Activated CD4-positive, alpha-beta T cell treated with anti-CD3 and anti-CD28 coated beads, Interleukin-2, amount 50 U/mL, for 1 hour (primary cell): ENCODE measurements around the gene HUS1.
"Not testable (repeated sequence)": the region's sequence is repeated elsewhere in the genome, so short reads cannot be mapped to it uniquely, and the experiment has no call there.

Source experiments
- DNase-seq: peaks from one replicate; pipeline ENCODE4 v3.0.0-alpha.2; 2020

The HUS1 gene

GRCh38 chr7:47979145-47979831 is at the start of gene HUS1:
TSS of gene HUS1 (minus strand) at chr7:47979615. CDS start at chr7:47979519, 96 bp downstream.
- DNase-seq: peak; percentile 95

DNA sequence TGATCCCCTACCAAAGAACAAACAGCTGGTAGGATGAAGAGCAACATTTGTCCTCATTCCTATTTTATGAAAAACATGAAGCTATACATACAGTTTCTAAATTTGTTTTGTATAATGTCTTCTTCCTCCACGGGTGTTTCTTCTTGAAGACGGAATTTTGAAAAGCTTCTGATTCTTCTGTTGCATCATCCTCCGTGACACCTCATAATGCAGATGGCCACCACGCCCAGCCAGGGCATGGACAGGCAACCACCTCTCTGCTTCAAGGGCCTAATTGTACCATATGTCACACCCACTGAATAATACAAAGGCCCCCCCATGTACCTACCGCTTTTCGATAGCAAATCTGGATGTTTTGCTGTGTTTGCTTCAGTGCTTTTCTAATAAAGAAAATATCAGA is 49.5 kb upstream of the HUS1 start, which contains the start of gene SUN3:
SUN3 (minus strand) TSS at position 170 of the 400 bp plus-strand sequence; CDS start at position 1, 169 bp downstream.
- no peak for DNase-seq

DNA sequence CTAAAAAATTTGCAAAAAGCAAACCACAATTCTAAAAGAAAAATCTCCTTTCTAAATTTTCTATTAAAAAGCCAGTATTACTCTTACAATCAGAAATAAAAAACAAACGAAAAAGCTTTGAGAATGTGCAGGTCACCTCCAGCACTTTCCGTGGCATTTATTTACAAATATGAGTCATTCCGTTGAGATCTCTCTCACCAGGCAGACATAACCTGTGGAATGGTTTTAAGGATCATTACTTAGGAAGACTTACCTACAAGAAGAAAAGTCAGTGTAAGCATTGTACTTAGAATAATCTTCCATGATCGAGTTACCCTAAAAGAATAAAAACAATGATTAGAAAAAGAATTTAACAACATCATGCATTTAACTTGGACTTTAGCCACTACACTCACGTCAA is 46.2 kb upstream of the HUS1 start:
- no peak for DNase-seq

DNA sequence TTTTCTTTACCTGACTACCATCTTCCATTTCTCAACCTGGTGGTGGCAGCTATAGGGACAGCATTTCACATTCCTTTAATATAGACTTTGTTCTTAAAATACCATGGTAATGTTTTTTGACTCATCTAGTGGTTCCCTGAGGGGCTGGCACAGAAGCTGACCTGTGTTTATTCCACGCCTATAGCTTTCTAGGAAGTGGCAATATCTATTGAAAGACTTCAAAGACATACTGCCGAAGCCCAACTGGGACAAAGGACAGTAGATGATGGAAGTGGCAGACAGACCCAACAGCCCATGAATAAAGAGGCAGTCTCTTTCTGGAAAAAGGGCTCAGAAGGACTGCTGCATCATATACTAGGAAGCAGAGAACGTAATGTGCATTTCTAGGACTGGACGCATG is 38.3 kb upstream of the HUS1 start:
- DNase-seq: no peak

- no peak for DNase-seq
These were observed 37.2 kb upstream of the HUS1 start for GRCh38 chr7:48016641-48017040.

DNA sequence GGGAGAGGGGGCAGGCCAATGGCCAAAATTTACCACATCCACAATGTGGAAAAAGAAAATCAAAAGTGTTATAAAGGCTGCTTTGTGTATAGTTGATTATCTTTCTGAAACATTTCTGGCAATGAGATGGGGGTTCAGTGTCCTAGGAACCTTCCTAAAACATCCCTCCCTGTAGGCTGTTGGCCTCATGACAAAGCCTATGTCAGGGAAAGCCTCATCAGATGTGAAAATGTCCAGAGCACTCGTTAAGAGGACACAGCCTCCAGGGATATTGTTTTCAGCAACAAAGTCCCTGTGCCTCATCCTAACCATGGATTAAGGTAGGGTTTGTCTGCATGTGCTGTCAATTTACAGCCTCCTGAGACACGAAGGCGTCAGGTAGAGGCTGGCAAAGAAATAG is 32.5 kb upstream of the HUS1 start:
- no peak for DNase-seq

DNA sequence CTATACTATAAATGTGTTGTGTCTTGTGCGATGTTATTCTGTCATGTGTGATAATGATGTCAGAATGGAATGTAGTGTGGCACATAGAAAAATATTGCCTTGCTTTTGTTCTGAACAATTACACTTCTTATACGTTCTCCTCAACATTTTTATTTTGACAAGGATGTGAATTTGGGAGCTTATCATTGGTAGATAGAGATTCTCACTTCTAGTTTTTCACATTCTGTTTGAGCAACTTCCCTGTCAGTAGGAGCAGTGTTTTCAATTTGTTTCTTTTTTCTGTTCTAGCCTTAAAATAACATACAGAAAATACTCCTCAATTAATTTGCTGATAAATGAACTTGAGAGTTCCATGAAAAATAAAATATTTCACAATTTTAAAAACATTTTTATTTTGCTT is 31.9 kb upstream of the HUS1 start:
- DNase-seq: no peak

DNA sequence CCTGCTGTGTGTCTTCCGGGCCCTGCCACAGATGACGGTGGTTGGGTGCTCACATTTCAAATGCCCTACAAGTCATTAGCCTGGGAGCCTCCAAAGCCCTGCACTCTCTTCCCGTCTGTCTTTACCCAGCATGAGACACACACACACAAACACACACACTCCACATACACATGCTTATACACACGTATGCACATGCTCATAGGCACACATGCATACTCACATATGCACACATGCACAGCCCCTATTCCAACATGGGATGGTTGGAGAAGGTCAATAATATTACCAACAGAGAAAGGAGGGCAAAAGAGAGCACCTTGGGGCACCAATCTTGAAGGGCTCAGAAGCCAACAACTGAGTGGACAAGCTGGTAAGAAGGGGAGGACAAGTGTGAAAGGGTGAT is 30.5 kb upstream of the HUS1 start:
- DNase-seq: no peak

DNA sequence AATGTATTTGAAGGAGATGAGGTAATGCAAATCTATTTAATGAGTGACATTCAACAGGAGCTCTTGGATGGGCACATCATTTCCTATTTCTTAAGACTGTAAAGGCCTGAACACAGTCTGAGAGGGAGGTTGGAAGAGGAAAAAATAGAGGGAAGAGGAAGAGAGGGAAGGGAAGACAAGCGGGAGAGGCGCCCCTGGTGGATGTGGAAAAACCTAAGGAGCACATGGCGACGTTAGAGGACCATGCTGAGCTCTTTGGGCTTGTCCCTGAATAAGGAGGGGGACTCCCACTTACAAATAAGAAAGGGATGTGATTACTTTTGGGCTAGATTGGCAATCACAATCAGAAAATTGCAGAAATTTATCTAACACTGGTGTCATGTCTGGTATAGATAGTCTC is 29.8 kb upstream of the HUS1 start:
- DNase-seq: no peak

DNA sequence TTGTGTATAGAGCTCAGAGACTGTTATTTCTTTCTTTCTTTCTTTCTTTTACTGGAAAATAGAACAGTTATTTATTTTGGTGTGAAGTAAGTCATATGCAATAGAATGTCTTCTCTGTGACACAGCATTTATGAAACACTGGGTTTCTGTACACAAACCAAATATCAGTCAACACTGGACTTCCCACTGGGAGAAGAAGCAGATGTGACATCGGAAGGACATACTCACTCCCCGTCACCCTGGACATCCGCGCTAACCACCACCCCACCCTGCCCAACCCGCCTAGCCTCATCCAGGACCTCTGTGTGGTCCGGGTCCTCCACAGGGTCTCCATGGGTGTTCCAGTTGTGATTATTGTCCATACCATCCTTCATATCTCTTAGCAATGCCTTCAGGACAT is 27.5 kb upstream of the HUS1 start:
- no peak for DNase-seq

- no peak for DNase-seq
These were observed 25.2 kb upstream of the HUS1 start for GRCh38 chr7:48004638-48005037.

GRCh38 chr7:48004032-48004431 is 24.6 kb upstream of the HUS1 start:
- no peak for DNase-seq

- DNase-seq: not testable (repeated sequence)
These were observed 20.7 kb upstream of the HUS1 start for GRCh38 chr7:48000164-48000563.

- DNase-seq: no peak
These were observed 20.0 kb upstream of the HUS1 start for GRCh38 chr7:47999413-47999812.

- no peak for DNase-seq
These were observed 13.0 kb upstream of the HUS1 start for GRCh38 chr7:47992446-47992845.

DNA sequence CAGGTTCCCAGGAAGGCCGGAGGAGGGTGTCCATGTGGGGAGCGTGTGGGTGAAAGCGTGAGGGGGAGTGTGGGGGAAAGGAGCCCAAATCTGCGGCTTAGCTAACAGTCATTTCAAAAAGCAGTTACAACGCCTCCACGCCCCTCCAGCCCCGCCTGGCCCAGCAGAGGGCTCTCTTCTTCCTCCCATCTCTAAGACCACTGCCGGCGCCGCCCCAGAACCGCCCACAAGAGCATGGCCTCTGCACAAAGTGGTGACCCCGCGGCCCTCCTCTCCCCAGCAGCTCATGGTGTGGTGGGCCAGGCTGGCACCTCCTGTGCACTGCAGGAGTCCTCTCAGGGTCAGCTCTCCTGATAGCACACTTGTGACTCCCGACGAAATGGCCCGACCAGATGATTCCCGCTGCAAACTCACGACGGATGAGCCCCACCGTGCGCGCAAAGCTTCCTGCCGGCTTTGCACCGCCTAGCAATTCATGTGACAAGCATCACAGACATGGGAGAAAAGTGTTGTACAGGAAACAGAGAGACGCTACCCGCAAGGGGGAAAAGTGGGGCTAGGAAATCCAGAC is 12.4 kb upstream of the HUS1 start:
- DNase-seq: peak; percentile 84

GRCh38 chr7:47991270-47991669 is 11.9 kb upstream of the HUS1 start:
- DNase-seq: no peak

GRCh38 chr7:47990592-47990991 is 11.2 kb upstream of the HUS1 start:
- DNase-seq: no peak

GRCh38 chr7:47989607-47990400 is 10.4 kb upstream of the HUS1 start:
- DNase-seq: not testable (repeated sequence)

- DNase-seq: no peak
These were observed 9.3 kb upstream of the HUS1 start for GRCh38 chr7:47988496-47989386.

GRCh38 chr7:47982610-47983009 is 3.2 kb upstream of the HUS1 start:
- DNase-seq: no peak

DNA sequence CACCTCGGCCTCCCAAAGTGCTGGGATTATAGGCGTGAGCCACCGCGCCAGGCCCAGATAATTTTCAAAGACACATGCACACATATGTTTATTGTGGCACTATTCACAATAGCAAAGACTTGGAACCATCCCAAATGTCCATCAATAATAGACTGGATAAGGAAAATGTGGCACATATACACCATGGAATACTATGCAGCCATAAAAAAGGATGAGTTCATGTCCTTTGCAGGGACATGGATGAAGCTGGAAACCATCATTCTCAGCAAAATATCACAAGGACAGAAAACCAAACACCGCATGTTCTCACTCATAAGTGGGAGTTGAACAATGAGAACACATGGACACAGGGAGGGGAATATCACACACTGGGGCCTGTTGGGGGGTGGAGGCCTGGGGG is 1.2 kb upstream of the HUS1 start:
- DNase-seq: not testable (repeated sequence)

DNA sequence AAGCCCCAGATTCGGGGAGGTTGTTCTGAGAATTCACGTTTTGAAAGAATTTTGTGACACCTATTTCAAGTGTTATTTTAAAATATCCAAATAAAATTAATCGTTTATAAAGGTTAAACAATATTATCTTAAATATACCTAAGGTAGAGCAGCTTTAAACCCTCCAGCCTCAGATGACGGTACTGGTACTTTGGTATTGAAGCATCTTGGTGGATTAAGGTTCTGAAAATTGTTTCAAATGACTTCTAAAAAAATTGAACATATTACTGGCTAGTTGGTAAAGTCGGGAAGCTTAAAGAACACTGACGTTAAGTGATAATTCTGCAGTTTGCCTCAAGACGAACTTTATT is 392 bp upstream of the HUS1 start:
- DNase-seq: no peak
